Endodermal cell (in vitro differentiated cells): ENCODE results near the gene SHISA9. TPM values are rescaled to one million over a fixed set of nuclear protein-coding genes. Genes with fewer than 3 reads are reported as not detected.

Experiments
- DNase-seq: peaks from one replicate; pipeline ENCODE4 v3.0.0-alpha.2; 2017
- H3K27ac ChIP-seq: 2 replicates; pipeline ENCODE4 v1.5.1; 2013; ENCODE audit warnings: mild to moderate bottlenecking, low read depth, low read length, moderate library complexity
- H3K27me3 ChIP-seq: 2 replicates; pipeline ENCODE4 v1.6.1; 2013; ENCODE audit warnings: mild to moderate bottlenecking, low read length, moderate library complexity; ENCODE audit not compliant: insufficient read depth, control insufficient read depth, poor library complexity, severe bottlenecking
- H3K36me3 ChIP-seq: 2 replicates; pipeline ENCODE4 v1.7.0; 2013; ENCODE audit warnings: mild to moderate bottlenecking, low read length, moderate library complexity; ENCODE audit not compliant: control insufficient read depth, insufficient read depth
- H3K4me1 ChIP-seq: one replicate; pipeline ENCODE4 v1.7.0; 2013; ENCODE audit warnings: low read length; ENCODE audit not compliant: control insufficient read depth, insufficient read depth
- H3K4me3 ChIP-seq: 2 replicates; pipeline ENCODE4 v1.5.1; 2013; ENCODE audit warnings: mild to moderate bottlenecking, low read length, moderate library complexity
- H3K9ac ChIP-seq: 2 replicates; pipeline ENCODE4 v1.6.1; 2013; ENCODE audit warnings: mild to moderate bottlenecking, low read length, moderate library complexity; ENCODE audit not compliant: poor library complexity, severe bottlenecking; ENCODE audit errors: extremely low read depth
- H3K9me3 ChIP-seq: 2 replicates; pipeline ENCODE4 v1.6.1; 2013; ENCODE audit warnings: mild to moderate bottlenecking, low read length, moderate library complexity; ENCODE audit not compliant: control insufficient read depth
- H3K27ac Mint-ChIP-seq: 2 replicates; pipeline ENCODE4 v1.8.0; 2020; ENCODE audit warnings: mixed read lengths
- H3K27me3 Mint-ChIP-seq: 2 replicates; pipeline ENCODE4 v1.8.0; 2021; ENCODE audit warnings: mild to moderate bottlenecking, mixed read lengths; ENCODE audit not compliant: insufficient read depth
- H3K36me3 Mint-ChIP-seq: 2 replicates; pipeline ENCODE4 v1.8.0; 2020; ENCODE audit warnings: low read depth, mixed read lengths
- H3K4me1 Mint-ChIP-seq: 2 replicates; pipeline ENCODE4 v1.8.0; 2020; ENCODE audit warnings: mixed read lengths
- H3K4me3 Mint-ChIP-seq: 2 replicates; pipeline ENCODE4 v1.8.0; 2020; ENCODE audit warnings: mild to moderate bottlenecking, moderate library complexity, mixed read lengths
- H3K9me3 Mint-ChIP-seq: 2 replicates; pipeline ENCODE4 v1.8.0; 2020; ENCODE audit warnings: mild to moderate bottlenecking, mixed read lengths
- total RNA-seq, 2 donors: library from RNA; stranded (reverse); fragmentation: NEBNext Ultra II Directional in 1 of 2; extraction: Animal tissue kit (Norgen Biotek cat#: 25700) in 1 of 2; gene quantifications; 2 replicates in 1 of 2; 3 replicates in 1 of 2; pipeline ENCODE4 v1.2.1, GENCODE V29; 2021
- TF ChIP-seq, protein P1 (sequence below): fragments of 200-600 bp; sonication (generic); conservative IDR thresholded peaks from 2 replicates; pipeline ENCODE4 v1.5.0; 2021; ENCODE audit warnings: antibody characterized with exemption, mild to moderate bottlenecking

Gene SHISA9
- total RNA-seq, 2 donors from 2014 or later = 5.2 to 27.8 TPM

- Mint-ChIP-seq H3K27ac (no peak overlapping the region), H3K4me1 (peaks cover 74% of the 10 kb centered on the region), H3K9me3 (no peaks in the 10 kb centered on the region), H3K36me3 (no peaks in the 10 kb centered on the region), H3K4me3 (no peak overlapping the region), H3K27me3 (no peaks in the 10 kb centered on the region)
- H3K27ac ChIP-seq = no peak overlapping the region
- H3K9me3 ChIP-seq = no peaks in the 10 kb centered on the region
- H3K27me3 ChIP-seq = no peaks in the 10 kb centered on the region
- H3K36me3 ChIP-seq = no peaks in the 10 kb centered on the region
- no peak overlapping the region for H3K9ac ChIP-seq
- H3K4me3 ChIP-seq = no peak overlapping the region
- DNase-seq = no peak
- TF ChIP-seq, protein P1, sequence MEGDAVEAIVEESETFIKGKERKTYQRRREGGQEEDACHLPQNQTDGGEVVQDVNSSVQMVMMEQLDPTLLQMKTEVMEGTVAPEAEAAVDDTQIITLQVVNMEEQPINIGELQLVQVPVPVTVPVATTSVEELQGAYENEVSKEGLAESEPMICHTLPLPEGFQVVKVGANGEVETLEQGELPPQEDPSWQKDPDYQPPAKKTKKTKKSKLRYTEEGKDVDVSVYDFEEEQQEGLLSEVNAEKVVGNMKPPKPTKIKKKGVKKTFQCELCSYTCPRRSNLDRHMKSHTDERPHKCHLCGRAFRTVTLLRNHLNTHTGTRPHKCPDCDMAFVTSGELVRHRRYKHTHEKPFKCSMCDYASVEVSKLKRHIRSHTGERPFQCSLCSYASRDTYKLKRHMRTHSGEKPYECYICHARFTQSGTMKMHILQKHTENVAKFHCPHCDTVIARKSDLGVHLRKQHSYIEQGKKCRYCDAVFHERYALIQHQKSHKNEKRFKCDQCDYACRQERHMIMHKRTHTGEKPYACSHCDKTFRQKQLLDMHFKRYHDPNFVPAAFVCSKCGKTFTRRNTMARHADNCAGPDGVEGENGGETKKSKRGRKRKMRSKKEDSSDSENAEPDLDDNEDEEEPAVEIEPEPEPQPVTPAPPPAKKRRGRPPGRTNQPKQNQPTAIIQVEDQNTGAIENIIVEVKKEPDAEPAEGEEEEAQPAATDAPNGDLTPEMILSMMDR = no peak
- H3K4me1 ChIP-seq = peaks cover 22% of the 10 kb centered on the region
These were observed 388.1 kb downstream of the SHISA9 start for GRCh38 chr16:13289515-13289914.

Other genes starting within 250 kb of the SHISA9 start
- 10 to 100 TPM in 1 of 2 donors, 1 to 10 TPM in 1; 8.4 to 14.7 TPM for gene CPPED1, start 97.7 kb upstream of the SHISA9 start, total RNA-seq